Measurements from ENCODE around the gene HOXA4.
A peak's percentile ranks its signal among the peaks of the same experiment; 100 is the strongest.

- no peak for TF ChIP-seq NRF1 (IDR thresholded peaks at IDR 0.05; ENCODE audit: low read depth, low read length)
- no peak for TF ChIP-seq YY1 (IDR thresholded peaks at IDR 0.05; ENCODE audit: low read depth, low read length)
- no peak for TF ChIP-seq EP300 (IDR thresholded peaks at IDR 0.05; ENCODE audit: borderline replicate concordance in 1 of 2, low read depth in 2 of 2, low read length in 2 of 2)
- TF ChIP-seq, protein P1, sequence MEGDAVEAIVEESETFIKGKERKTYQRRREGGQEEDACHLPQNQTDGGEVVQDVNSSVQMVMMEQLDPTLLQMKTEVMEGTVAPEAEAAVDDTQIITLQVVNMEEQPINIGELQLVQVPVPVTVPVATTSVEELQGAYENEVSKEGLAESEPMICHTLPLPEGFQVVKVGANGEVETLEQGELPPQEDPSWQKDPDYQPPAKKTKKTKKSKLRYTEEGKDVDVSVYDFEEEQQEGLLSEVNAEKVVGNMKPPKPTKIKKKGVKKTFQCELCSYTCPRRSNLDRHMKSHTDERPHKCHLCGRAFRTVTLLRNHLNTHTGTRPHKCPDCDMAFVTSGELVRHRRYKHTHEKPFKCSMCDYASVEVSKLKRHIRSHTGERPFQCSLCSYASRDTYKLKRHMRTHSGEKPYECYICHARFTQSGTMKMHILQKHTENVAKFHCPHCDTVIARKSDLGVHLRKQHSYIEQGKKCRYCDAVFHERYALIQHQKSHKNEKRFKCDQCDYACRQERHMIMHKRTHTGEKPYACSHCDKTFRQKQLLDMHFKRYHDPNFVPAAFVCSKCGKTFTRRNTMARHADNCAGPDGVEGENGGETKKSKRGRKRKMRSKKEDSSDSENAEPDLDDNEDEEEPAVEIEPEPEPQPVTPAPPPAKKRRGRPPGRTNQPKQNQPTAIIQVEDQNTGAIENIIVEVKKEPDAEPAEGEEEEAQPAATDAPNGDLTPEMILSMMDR (IDR thresholded peaks at IDR 0.05; ENCODE audit: control extremely low read depth in 1 of 3, insufficient read depth in 1 of 3, low read depth in 1 of 3, low read length in 3 of 3), result no peak
- no peak for TF ChIP-seq RAD21 (IDR thresholded peaks at IDR 0.05 in 1 of 2, conservative IDR thresholded peaks at IDR 0.05 in 1 of 2; ENCODE audit: low read depth in 2 of 2, low read length in 2 of 2)
- no peak for TF ChIP-seq CEBPB (IDR thresholded peaks at IDR 0.05; ENCODE audit: low read depth, low read length)
- no peak for TF ChIP-seq EZH2 (IDR thresholded peaks at IDR 0.05; ENCODE audit: low read depth, low read length, severe bottlenecking)
- no peak for TF ChIP-seq POLR2A (IDR thresholded peaks at IDR 0.05; ENCODE audit: control extremely low read depth in 1 of 2, low read depth in 2 of 2, low read length in 2 of 2)
- no peak for TF ChIP-seq ZNF274 (IDR thresholded peaks at IDR 0.05; ENCODE audit: borderline replicate concordance, extremely low read depth, low read length)
- TF ChIP-seq CHD2 (IDR thresholded peaks at IDR 0.05; ENCODE audit: low read length), result no peak
- peak; percentile 99 for TF ChIP-seq USF2 (IDR thresholded peaks at IDR 0.05; ENCODE audit: low read length)
- TF ChIP-seq SIN3A (conservative IDR thresholded peaks at IDR 0.05 in 1 of 2, IDR thresholded peaks at IDR 0.05 in 1 of 2; ENCODE audit: low read depth in 1 of 2, low read length in 2 of 2), result no peak
- TF ChIP-seq MAX (IDR thresholded peaks at IDR 0.05), result peak; percentile 64
Observed at GRCh38 chr7:27156508-27156898, 25.9 kb upstream of the HOXA4 start, which contains the start of gene HOXA7.
